GM23338 (cell line): ENCODE data around the gene CIC. TPM values are rescaled to one million over a fixed set of nuclear protein-coding genes. Genes with fewer than 3 reads are reported as not detected.

Source experiments
- ATAC-seq: fragments of 200-7000 bp; cut with Tn5 transposase; 3 replicates; pipeline ENCODE4 v1.9.1; 2020
- DNase-seq: peaks from one replicate; pipeline ENCODE4 v3.0.0-alpha.2; 2015; ENCODE audit warnings: low spot score
- H2AFZ ChIP-seq: fragments of 200-600 bp; sonication (generic); 2 replicates; pipeline ENCODE4 v1.8.0; 2016; ENCODE audit warnings: antibody characterized with exemption, mild to moderate bottlenecking, moderate library complexity
- H3F3A ChIP-seq: fragments of 200-600 bp; sonication (generic); replicated peaks from 2 replicates; pipeline ENCODE4 v1.8.0; 2017; ENCODE audit warnings: antibody characterized with exemption, mixed run types, low read depth
- H3K27ac ChIP-seq: fragments of 200-600 bp; sonication (generic); 2 replicates; pipeline ENCODE4 v1.6.1; 2016; ENCODE audit warnings: low read depth
- H3K27me3 ChIP-seq: fragments of 200-600 bp; sonication (generic); 2 replicates; pipeline ENCODE4 v1.8.0; 2016; ENCODE audit warnings: mild to moderate bottlenecking, mixed run types, moderate library complexity; ENCODE audit not compliant: insufficient read depth
- H3K36me3 ChIP-seq: fragments of 200-600 bp; sonication (generic); 2 replicates; pipeline ENCODE4 v1.8.0; 2016; ENCODE audit warnings: mild to moderate bottlenecking; ENCODE audit not compliant: insufficient read depth
- H3K4me1 ChIP-seq: fragments of 200-600 bp; sonication (generic); 2 replicates; pipeline ENCODE4 v1.8.0; 2016; ENCODE audit warnings: mild to moderate bottlenecking, moderate library complexity; ENCODE audit not compliant: insufficient read depth
- H3K4me2 ChIP-seq: fragments of 200-600 bp; sonication (generic); 2 replicates; pipeline ENCODE4 v1.7.1; 2017; ENCODE audit warnings: mixed run types
- H3K4me3 ChIP-seq: fragments of 200-600 bp; sonication (generic); 2 replicates; pipeline ENCODE4 v1.6.1; 2016; ENCODE audit warnings: mixed run types
- H3K79me2 ChIP-seq: fragments of 200-600 bp; sonication (generic); replicated peaks from 2 replicates; pipeline ENCODE4 v1.8.0; 2017; ENCODE audit warnings: mild to moderate bottlenecking; ENCODE audit not compliant: insufficient read depth
- H3K9me2 ChIP-seq: fragments of 200-600 bp; sonication (generic); 2 replicates; pipeline ENCODE4 v1.8.0; 2017; ENCODE audit not compliant: insufficient read depth
- H4K20me1 ChIP-seq: fragments of 200-600 bp; sonication (generic); replicated peaks from 2 replicates; pipeline ENCODE4 v1.8.0; 2017; ENCODE audit warnings: mild to moderate bottlenecking; ENCODE audit not compliant: insufficient read depth
- H3K27ac Mint-ChIP-seq: 2 replicates; pipeline ENCODE4 v1.8.0; 2020; ENCODE audit warnings: inconsistent platforms, mild to moderate bottlenecking, moderate library complexity, mixed read lengths
- H3K27me3 Mint-ChIP-seq: 3 replicates; pipeline ENCODE4 v1.8.0; 2022; ENCODE audit warnings: low read depth, mild to moderate bottlenecking, moderate library complexity, mixed read lengths, inconsistent platforms; ENCODE audit not compliant: insufficient read depth, poor library complexity
- H3K36me3 Mint-ChIP-seq: 3 replicates; pipeline ENCODE4 v1.8.0; 2021; ENCODE audit warnings: low read depth, mild to moderate bottlenecking, inconsistent platforms, moderate library complexity, mixed read lengths
- H3K4me1 Mint-ChIP-seq: 3 replicates; pipeline ENCODE4 v1.8.0; 2020; ENCODE audit warnings: mild to moderate bottlenecking, inconsistent platforms, mixed read lengths
- H3K4me3 Mint-ChIP-seq: 3 replicates; pipeline ENCODE4 v1.8.0; 2021; ENCODE audit warnings: moderate library complexity, mild to moderate bottlenecking, inconsistent platforms, mixed read lengths
- H3K9me3 Mint-ChIP-seq: 3 replicates; pipeline ENCODE4 v1.8.0; 2020; ENCODE audit warnings: moderate library complexity, mild to moderate bottlenecking, inconsistent platforms, mixed read lengths
- CREB1 ChIP-seq: fragments of 250-450 bp; sonication (Bioruptor Pico); IDR thresholded peaks from 2 replicates; pipeline ENCODE4 v1.5.0; 2020; ENCODE audit warnings: low read depth, mild to moderate bottlenecking, moderate library complexity
- JUNB ChIP-seq: IDR thresholded peaks from one replicate; pipeline ENCODE4 v1.6.1; 2016; ENCODE audit warnings: antibody characterized with exemption; ENCODE audit not compliant: unreplicated experiment
- NANOG ChIP-seq: IDR thresholded peaks from 2 replicates; pipeline ENCODE4 v1.6.1; 2016; ENCODE audit warnings: antibody characterized with exemption, borderline replicate concordance
- POLR2AphosphoS5 ChIP-seq: IDR thresholded peaks from 2 replicates; pipeline ENCODE4 v1.6.1; 2016; ENCODE audit warnings: antibody characterized with exemption, low read depth
- STAT1 ChIP-seq: IDR thresholded peaks from one replicate; pipeline ENCODE4 v1.6.1; 2016; ENCODE audit warnings: antibody characterized with exemption; ENCODE audit not compliant: unreplicated experiment
- ZNF114 ChIP-seq: fragments of 250-450 bp; sonication (Bioruptor Pico); IDR thresholded peaks from 2 replicates; pipeline ENCODE4 v1.5.0; 2020; ENCODE audit warnings: mild to moderate bottlenecking, moderate library complexity
- ZNF331 ChIP-seq: fragments of 250-450 bp; sonication (Bioruptor Pico); IDR thresholded peaks from 2 replicates; pipeline ENCODE4 v1.5.0; 2020; ENCODE audit warnings: low read depth, mild to moderate bottlenecking, moderate library complexity
- polyA plus RNA-seq: library from polyadenylated mRNA; unstranded; fragments of >200 nt; fragmentation: Nextera tagmentation; extraction: Ambion mirVana; gene quantifications from 2 replicates; pipeline ENCODE4 v1.2.1, GENCODE V29; 2016
- total RNA-seq: library from RNA; depleted of rRNA; stranded (reverse); fragments of >200 nt; shearing (Covaris generic); gene quantifications from 2 replicates; pipeline ENCODE4 v1.2.3, GENCODE V29; 2014
- TF ChIP-seq, protein P1 (sequence below): IDR thresholded peaks from 2 replicates; pipeline ENCODE4 v1.6.1; 2016; ENCODE audit warnings: antibody characterized with exemption
- TF ChIP-seq, protein P2 (sequence below): IDR thresholded peaks from one replicate; pipeline ENCODE4 v1.6.1; 2018; ENCODE audit warnings: antibody characterized with exemption; ENCODE audit not compliant: unreplicated experiment

CIC gene
- total and polyA plus RNA-seq, 2 experiments from 2014 or later = 13.2 to 42.0 TPM

DNA sequence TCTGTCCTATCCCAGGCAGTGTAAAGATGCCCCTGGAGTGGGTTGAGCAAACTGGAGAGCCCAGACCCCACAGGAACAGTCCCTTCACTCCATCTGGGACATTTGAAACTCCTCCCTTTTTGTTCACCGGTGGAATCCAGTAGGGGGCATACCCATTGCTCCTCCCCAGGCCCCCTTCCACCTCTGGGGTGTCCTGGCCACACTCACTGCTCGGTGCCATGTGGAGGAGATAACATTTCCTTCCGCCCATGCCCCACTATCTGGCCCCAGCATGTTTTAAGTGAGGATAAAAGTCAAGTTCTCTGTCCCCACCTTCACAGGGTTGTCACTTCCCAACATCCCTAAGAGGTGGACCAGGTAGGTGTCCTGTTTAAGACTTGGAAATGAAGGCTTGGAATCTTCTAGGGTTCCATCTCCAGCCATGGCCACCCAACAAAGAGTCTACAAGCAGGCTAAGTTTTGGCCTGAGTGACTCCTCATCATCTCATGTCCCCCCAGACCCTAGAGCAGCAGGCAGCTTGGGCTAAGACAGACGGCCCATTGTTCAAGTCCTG is 39.7 kb upstream of the CIC start (continued):
- TF ChIP-seq NANOG = no peak
- TF ChIP-seq CREB1 (CRISPR knock-in tag) = no peak
- TF ChIP-seq, protein P1, sequence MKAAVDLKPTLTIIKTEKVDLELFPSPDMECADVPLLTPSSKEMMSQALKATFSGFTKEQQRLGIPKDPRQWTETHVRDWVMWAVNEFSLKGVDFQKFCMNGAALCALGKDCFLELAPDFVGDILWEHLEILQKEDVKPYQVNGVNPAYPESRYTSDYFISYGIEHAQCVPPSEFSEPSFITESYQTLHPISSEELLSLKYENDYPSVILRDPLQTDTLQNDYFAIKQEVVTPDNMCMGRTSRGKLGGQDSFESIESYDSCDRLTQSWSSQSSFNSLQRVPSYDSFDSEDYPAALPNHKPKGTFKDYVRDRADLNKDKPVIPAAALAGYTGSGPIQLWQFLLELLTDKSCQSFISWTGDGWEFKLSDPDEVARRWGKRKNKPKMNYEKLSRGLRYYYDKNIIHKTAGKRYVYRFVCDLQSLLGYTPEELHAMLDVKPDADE = no peak
- TF ChIP-seq POLR2AphosphoS5 = no peak

DNA sequence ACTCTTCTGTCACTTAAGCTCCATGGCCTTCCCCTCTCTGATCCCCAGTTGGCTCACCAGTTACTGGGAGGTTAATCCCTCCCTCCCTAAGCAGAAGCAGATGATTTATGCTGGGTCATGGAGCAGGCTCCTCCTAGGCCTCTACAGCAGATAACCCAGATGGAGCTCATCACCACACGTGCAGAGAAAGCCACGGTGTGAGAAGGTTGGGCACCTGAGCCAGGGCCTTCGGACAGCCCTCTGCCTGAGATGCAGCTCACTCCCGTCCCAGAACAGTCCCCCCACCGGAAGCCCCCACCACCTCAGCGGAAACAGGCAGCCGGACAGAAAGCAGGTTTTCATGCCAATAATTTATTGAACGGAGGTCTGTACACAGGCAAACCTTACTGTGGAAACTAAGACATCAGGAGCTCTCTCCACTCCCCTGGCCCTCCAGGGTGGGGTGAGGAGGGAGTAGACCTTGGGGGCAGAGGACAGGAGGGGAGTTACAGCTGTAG is 39.1 kb upstream of the CIC start:
- H3K36me3 Mint-ChIP-seq = peaks cover 75% of the 10 kb centered on the region
- no peak for TF ChIP-seq ZNF331 (CRISPR knock-in tag)
- TF ChIP-seq JUNB = no peak
- TF ChIP-seq, protein P2, sequence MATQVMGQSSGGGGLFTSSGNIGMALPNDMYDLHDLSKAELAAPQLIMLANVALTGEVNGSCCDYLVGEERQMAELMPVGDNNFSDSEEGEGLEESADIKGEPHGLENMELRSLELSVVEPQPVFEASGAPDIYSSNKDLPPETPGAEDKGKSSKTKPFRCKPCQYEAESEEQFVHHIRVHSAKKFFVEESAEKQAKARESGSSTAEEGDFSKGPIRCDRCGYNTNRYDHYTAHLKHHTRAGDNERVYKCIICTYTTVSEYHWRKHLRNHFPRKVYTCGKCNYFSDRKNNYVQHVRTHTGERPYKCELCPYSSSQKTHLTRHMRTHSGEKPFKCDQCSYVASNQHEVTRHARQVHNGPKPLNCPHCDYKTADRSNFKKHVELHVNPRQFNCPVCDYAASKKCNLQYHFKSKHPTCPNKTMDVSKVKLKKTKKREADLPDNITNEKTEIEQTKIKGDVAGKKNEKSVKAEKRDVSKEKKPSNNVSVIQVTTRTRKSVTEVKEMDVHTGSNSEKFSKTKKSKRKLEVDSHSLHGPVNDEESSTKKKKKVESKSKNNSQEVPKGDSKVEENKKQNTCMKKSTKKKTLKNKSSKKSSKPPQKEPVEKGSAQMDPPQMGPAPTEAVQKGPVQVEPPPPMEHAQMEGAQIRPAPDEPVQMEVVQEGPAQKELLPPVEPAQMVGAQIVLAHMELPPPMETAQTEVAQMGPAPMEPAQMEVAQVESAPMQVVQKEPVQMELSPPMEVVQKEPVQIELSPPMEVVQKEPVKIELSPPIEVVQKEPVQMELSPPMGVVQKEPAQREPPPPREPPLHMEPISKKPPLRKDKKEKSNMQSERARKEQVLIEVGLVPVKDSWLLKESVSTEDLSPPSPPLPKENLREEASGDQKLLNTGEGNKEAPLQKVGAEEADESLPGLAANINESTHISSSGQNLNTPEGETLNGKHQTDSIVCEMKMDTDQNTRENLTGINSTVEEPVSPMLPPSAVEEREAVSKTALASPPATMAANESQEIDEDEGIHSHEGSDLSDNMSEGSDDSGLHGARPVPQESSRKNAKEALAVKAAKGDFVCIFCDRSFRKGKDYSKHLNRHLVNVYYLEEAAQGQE = no peak
- peak; percentile 21; the same call in 1 of the 2 replicates for TF ChIP-seq POLR2AphosphoS5
- TF ChIP-seq CREB1 (CRISPR knock-in tag) = no peak
- no peak for TF ChIP-seq STAT1
- no peak overlapping the region for H3K27ac Mint-ChIP-seq
- Histone ChIP-seq H3K4me3 (no peak overlapping the region), H3K27ac (no peak overlapping the region), H3K4me1 (no peaks in the 10 kb centered on the region), H2AFZ (no peak overlapping the region), H3K79me2 (no peaks in the 10 kb centered on the region), H3F3A (peaks cover 19% of the 10 kb centered on the region; the same call in 1 of the 2 replicates), H3K36me3 (no peaks in the 10 kb centered on the region; the same call in 1 of the 2 replicates), H3K27me3 (no peaks in the 10 kb centered on the region), H3K4me2 (no peak overlapping the region), H3K9me2 (no peaks in the 10 kb centered on the region), H4K20me1 (peaks cover 11% of the 10 kb centered on the region)
- no peak for DNase-seq
- no peaks in the 10 kb centered on the region for H3K4me1 Mint-ChIP-seq
- no peak overlapping the region for H3K4me3 Mint-ChIP-seq
- peaks cover 7% of the 10 kb centered on the region for H3K27me3 Mint-ChIP-seq
- no peak for ATAC-seq
- no peaks in the 10 kb centered on the region; the same call in 2 of the 3 replicates for H3K9me3 Mint-ChIP-seq

DNA sequence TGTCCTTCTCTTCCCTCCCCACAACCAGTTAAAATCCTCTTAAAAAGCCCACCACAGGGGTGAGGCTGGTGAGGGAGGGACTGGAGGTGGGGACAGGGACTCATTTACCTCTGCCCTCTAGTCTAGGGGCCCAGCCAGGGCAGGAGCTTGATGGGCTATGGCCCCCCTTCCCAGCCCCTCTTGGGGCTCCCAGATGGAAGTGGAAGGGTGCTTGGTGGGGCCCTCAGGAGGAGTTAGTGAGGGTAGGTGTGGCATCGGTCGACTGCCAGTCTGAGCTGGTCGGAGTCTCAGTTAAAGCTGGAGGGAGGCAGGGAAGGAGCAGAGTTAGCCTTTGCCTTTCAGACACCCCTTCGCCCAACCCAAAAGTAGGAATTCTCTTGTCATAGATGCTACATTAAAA is 38.5 kb upstream of the CIC start:
- H4K20me1 ChIP-seq = peaks cover 11% of the 10 kb centered on the region

More for the DNA sequence above, 38.5 kb upstream of the CIC start:
- Histone ChIP-seq H3K79me2 (no peaks in the 10 kb centered on the region), H2AFZ (no peak overlapping the region), H3K4me1 (no peaks in the 10 kb centered on the region), H3K9me2 (no peaks in the 10 kb centered on the region), H3K27ac (no peak overlapping the region), H3K27me3 (no peaks in the 10 kb centered on the region), H3K4me3 (no peak overlapping the region), H3K4me2 (no peak overlapping the region), H3K36me3 (no peaks in the 10 kb centered on the region; the same call in 1 of the 2 replicates), H3F3A (peaks cover 19% of the 10 kb centered on the region; the same call in 1 of the 2 replicates)
- ATAC-seq = no peak
- DNase-seq = no peak
- Mint-ChIP-seq H3K36me3 (peaks cover 79% of the 10 kb centered on the region), H3K4me3 (no peak overlapping the region), H3K27me3 (peaks cover 9% of the 10 kb centered on the region), H3K27ac (no peak overlapping the region), H3K4me1 (no peaks in the 10 kb centered on the region), H3K9me3 (no peaks in the 10 kb centered on the region; the same call in 2 of the 3 replicates)
- no peak for TF ChIP-seq ZNF114
- TF ChIP-seq STAT1 = no peak
- TF ChIP-seq NANOG = no peak
